Activated T-cell treated with anti-CD3 and anti-CD28 coated beads, Interleukin-2, amount 50 U/mL, for 1 hour (primary cell): Measurements from ENCODE around the gene NEK3.
"Not testable (repeated sequence)": the region's sequence is repeated elsewhere in the genome, so short reads cannot be mapped to it uniquely, and the experiment has no call there.

Source experiments
- DNase-seq: peaks from one replicate; pipeline ENCODE4 v3.0.0-alpha.2; 2020

Gene NEK3

DNA sequence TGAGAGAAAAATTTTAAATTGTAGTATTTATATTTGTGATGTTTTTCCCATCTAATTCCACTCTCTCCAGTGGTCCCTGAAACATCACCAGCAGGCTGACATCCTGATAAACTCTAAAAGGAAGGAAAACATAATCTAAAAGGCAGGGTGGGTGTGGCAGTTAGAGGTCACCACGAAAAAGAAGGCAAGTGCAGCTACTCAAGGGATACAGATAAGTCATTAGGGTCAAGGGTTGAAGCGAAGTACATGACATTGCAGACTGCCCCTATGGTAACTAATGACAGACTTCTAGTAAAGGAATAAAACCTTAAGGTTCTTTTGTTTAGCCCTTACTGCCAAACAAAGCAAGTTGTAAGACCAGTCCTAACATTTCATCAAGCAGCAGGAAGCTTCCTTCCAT, 6.0 kb upstream of the NEK3 start:
- DNase-seq, result no peak

DNA sequence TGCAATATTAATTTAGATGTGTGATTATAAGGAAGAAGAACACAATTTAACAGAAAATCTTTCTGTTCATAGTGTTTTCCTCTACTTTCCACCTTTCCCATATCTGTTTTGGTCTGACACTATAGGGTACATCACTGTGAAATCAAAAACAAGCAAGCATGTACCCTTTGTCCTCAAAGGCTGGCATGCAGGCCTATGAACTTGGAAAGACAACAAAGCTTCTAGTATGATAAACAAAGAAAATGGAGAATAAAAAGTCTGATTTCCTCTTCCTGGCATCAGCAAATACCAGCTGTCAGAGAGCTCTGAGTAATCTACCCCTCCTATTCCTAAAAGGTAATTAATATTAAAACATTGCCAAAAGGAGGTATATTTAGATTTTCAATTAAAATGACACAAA, 5.6 kb upstream of the NEK3 start:
- DNase-seq, result no peak

DNA sequence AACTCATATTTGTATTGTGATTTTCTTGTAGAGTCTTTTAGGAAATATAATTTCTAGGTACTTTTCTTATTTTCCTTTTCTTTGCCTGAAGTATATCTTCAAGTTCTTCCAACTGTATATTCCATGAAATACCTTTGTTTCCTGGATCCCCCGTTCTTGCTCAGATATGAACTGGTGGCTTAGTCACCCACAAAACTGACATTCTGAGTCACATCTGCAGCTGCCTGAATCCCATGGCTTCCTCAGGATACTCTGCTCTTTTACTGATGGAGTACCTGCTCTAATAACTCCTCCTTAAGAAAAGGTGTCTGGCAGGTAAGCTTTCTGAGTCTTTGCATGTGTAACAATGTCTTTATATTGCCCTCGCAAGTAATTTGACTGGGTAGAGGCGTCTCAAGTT, 4.5 kb upstream of the NEK3 start:
- DNase-seq, result not testable (repeated sequence)

DNA sequence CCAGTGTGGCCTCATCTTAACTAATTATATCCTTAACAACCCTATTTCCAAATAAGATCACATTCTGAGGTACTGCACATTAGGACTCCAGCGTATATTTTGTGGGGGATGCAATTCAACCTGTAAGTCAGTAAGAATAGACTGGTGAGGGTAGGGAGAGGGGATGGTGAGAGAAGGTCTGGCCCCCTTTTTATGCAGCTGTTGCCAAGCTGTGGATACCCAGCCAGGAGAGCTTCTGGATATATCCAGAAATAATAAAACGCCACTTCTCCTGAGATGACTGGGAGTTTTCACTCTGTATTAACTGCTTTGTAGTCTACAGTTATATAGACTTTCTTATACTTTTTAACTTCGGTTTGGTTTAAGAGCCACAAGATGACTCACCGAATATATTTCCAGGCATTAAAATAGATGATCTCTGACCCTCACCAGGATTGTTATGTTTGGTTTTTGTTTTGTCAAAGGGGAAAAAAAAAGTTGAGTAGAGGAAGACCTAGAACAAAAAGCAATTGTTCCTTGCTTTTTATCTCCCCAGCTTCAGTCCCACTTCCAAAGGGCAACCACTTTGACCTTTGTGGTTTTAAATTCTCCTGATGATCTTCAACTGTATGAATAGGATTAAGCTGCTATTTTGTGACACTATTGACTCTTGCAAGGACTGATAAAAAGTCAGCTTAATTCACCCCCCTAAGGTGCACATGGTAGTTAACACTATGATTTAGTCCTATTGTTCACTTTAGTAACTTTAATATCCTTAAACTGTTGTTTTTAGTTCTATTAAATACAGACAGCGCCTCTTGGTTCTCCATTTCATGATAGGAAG, 3.1 kb upstream of the NEK3 start:
- DNase-seq, result no peak

DNA sequence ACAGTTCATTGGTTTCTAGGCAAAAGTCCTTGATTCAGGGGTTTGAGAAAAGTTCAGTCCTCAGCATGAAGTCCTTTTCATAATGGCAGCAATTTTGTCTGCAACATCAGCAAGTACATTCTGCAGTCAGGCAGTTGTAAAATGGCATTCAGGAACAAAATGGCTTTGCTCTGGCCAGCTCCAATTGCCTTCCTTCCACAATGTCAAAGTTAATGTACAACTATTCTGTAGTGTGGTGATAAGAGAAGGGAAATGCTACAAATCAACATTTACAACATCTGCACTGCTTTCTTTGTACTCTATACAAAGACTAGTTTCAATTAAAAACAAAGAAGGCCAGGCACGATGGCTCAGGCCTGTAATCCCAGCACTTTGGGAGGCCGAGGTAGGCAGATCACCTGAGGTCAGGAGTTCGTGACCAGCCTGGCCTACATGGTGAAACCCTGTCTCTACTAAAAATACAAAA, 1.8 kb upstream of the NEK3 start:
- DNase-seq, result no peak

DNA sequence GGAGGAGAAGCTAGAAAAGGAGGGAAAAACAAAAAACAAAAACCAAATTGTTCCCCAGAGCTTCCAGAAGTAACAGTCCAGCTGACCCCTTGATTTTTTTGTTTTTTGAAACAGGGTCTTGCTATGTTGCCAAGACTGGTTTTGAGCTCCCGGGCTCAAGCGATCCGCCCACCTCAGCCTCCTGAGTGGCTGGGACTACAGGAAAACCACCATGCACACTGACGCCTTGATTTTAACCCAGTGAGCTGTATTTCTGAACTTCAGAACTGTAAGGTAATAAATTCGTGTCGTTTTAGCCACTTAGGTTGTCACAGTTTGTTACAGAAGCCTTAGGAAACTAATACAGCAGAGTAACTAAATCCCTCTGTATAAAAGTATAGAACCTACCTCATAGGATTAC, 1.1 kb upstream of the NEK3 start:
- no peak for DNase-seq

DNA sequence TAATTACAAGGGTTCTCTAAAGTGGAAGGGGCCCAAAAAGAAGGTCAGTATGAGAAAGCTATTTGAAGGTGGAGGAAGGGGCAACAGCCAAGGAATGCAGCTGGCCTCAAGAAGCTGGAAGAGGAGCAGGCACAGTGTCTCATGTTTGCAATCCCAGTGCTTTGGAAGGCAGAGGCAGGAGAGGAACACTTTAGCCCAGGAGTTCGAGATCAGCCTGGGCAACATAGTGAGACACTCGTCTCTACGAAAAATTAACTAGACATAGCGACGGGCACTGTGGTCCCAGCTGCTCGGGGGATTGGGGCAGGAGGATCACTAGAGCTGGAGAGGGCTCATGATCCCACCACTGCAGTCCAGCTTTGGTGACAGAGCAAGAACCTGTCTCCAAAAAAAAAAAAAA, 656 bp upstream of the NEK3 start:
- DNase-seq, result no peak

DNA sequence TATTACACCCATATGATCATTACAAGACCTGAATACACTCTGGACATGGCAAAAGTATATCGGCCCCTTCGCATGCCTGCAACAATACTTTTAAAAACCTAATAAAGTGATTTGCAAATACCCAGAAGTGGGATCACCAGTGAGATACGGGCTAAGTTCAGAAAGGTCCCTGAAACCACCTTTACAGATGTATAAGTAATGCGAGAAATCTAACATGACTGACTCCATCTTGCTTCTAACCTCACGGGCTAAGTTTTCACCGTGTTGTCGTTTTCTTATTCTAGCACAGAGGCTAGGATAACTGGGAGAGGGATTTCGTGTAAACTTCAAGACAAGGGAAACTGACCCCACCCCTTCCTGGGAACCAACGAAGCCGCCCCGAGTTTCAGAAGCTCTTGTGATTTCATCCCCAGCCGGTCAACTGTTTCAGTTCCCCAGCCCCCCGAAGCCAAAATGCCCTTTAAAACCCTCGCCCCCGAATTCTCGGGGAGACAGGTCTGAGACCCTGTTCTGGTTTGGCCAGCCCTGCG, 703 bp downstream of the NEK3 start:
- no peak for DNase-seq

DNA sequence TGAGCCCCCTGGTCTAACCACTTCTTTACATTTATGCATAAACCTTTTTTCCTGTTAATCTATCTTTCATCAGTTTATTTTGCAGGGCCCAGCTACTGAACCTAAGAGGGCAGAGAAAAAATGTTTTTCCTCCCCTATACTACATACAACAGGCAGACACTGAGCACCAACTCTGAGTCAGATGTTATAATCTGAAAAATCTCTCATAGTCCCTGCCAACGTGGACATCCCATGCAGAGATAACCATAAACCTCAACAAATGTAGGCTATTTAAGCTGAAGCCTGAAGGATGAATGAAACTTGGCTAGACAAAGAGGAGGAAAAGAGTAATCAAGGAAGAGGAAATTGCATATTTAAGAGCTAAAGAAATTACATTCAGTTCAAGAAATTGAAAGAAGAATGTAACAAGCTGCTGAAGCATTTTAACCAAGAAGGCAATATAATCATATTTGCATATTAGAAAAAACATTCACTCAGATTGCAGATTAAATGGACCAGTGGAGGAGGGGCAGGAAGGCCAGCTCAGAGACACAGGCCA, 2.6 kb downstream of the NEK3 start:
- DNase-seq, result no peak

DNA sequence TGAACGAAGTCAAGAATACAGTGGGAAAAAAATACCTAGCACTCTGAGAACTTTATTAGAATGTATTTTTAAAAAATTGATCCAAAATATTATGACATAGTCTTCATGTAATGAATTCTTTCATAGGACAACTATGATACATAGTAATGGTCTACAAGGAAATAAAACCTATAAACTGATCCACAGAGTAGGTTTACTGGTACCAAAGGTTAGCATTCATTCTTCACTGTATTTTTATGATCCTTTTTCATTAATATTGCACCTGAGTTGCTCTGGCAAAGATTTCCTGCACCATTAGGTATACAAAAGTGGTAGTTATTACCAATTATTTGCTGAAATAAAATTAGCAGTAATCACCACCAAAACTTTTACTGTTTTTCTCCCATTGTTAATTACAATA, 4.2 kb downstream of the NEK3 start:
- no peak for DNase-seq

DNA sequence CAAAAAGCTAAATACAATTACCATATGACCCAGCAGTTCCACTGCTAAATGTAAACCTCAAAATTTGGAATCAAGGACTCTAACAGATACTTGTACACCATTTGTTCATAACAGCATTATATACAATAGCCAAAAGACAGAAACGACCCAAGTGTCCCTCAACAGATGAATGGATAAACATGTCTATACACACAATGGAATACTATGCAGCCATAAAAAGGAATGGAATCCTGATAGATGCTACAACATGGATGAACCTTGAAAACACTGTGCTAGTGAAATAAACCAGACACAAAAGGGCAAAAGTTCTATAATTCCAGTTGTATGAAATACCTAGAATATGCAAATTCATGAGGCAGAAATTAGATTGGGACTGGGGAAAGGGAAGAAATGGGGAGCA, 12.2 kb downstream of the NEK3 start:
- no peak for DNase-seq

DNA sequence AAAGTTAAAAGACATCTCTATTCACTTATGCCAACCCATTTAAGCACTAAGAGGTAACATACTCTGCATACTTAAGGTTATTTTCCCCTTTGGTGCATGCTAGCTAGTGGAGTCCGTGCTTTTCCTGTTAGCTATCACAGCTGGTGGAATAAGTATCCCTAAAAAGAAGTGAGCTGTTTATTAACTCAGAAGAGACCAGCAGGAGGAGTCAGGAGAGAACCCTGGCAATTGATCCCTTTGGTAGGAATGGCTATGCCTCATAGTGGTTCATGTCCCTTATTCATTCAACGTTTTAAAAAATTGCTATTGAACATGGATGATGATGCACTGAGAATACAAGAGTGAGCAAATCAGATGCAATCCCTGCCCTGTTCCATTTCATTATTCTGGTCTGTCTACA, 18.1 kb downstream of the NEK3 start:
- no peak for DNase-seq

DNA sequence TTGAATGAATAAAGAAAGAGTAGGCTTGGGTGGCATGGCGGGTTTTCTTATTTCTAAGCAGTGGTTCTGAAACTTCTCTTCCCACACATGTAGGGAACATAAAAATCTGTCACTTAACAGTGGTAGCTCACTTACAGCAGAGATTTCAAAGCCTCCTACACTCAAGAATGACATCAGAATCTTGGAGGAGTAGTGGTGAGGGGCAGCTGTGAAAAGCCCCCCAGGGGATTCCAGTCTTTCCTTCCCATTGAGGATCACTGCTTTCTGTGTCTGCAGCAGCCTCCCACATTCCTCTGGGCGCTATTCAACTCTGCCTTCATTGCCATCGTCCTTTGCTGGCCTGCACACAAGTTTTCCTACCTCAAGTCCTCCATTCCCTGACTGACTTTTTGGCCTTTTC, 21.9 kb downstream of the NEK3 start:
- DNase-seq, result no peak

DNA sequence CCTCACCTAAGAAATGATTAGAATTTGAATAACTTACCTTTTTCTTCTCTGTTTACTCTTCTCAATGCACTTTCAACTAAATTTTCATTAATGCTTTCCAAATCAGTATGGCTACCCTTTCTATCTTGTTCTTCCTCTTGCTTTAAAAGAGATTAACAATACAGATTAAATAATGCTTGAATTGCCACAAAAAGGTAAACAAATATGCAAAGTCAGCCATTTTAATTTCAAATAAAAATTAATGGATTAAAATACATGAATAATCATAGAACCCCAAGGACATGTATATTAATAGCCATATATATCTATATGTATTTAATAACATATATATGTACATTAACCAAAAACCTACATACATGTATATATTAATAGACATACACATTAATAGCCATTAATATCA, 22.6 kb downstream of the NEK3 start:
- DNase-seq, result no peak

DNA sequence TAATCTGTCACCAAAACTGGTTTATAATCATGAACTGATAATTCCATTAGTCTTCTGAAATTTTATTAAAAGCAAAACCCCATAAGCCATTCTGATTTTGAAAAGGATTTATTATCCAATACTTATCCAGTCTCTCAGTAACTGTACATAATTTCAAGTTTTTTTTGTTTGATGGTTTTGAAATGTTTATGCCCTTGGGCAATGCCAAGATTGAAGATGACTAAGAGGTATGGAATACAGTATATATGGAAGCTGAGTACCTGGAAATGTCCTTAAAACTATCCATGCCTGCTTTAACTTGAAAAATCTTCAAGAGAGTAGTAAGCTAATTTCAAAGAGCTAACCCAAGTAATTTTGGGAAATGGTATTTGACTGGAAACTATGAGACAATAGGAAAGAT, 28.8 kb downstream of the NEK3 start:
- no peak for DNase-seq

DNA sequence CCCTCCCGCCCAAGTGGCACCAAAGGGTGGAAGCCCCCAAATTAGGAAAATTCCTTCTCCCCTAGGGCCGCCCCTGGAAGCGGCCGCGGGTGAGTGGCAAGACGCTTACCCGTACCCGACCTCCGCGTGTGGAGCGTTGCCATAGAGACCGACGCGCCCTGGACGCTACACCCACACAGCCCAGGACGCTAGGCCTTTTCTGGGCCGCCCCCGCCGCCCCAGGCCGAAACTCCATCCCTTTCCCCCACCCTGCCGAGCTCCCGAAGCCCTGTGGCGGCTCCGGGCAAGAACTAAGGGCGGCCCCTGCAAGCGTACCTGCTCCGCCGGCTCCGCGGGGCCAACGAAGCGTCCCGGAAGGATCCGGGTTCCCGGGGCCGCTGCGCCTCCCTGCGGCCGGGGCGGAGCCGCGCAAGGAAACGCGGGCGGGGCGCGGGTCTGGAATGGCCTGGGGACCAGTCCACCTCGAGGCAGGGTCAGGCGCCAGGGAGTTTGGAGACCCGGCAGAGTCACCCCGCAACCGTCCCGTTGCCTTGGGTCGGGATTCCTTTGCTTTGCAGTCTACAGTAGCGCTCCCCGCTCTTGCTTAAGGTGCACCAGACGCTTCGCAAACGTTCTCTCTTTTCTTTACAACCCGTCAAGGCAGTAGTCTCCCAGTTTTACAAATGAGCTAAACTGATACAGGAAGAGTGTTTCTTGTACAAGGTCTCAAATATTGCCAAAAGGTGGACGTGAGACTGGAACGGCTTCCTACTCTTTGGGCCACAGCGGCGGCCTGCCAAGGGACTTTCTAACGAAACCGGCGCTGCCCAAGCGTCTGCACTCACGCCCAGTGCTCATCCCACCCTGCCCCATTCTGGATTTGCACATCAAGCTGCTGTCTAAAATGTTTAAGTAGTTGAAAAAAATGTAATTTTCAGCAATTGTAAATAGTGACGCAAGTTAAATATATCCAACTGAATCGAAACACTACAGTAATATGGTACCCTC, 30.4 kb downstream of the NEK3 start, which contains the start of gene NEK5:
Gene NEK5, minus strand, starts transcription at position 360 of the 987 bp plus-strand sequence. CDS start 1,591 bp downstream, outside the sequence.
- peak; percentile 65 for DNase-seq

DNA sequence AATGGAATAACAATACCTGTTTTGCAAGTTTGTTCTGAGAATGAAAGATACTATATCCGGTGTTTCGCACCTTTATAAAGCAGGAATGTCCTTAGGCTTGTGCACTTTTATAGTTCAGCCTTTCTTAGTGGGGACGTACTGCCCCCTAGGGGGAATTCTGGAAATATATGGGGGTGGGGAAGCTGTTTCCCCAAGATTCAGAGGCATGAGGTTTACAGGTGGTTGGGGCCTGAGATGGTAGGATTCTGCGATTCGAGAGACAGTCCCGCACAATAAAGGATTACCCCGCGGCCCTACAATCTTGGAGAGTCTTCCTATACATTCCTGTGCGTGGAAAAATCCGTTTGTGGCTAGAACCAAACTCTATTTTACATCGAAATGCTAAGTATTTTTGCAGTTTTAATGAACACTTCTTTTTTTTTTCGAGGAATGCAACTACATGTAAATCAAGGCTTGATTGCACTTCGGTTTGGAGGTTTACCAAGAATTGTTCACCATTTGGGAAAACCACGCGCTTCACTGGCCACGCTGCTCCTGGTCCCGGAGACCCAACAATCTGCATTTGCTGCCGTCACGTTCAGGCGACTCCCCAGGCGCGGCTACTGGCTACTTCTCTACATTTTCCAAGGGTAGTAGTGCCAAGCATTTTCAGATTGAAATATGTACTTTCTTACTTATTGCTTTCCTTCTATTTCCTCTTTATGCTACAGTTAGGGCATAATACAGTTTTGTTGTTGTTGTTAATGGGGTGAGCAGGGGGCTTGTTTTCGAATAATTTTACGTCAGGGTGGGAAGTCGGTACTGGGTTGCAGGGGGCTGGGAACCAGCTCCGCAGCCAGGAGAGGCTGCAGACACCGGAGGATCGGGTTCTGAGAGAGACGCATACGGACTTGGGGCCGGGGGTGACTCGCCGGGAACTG, 31.4 kb downstream of the NEK3 start:
- DNase-seq, result peak; percentile 44

DNA sequence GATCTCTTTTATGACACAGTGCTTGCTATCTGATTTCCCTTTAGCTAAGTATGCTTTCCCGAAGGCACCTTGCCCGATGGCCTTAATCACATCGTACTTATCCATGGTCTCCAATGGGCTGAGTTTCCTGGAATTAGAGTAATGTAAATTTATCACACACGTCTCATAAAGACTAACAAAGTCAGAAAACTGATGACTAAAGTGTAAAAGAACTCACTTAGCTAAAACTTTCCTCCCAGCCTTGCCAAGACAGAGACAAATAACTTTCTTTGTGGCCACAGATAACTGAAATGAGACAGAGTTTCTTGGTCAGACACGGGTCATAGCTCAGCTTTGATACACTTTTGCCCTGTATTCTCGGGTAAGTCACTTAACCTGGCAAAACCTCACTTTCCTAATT, 32.0 kb downstream of the NEK3 start:
- DNase-seq, result no peak

DNA sequence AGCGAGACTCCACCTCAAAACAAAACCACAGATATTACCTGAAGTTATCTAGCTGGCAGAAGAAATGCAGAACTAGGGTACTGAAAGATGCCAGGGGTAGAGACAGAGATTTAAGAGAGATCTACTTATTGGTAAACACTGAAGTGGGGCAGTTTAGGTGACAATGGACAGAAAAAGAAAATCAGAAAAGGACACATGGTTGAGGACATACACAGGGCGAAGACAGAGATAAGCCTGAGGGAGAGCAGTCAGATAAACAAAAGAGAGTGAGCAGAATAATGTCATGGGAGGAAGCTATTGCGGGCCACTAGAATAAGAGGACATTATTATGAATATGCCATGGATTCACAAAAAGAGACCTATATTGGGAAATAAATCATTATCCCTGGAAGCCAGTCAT, 33.9 kb downstream of the NEK3 start:
- DNase-seq, result no peak

DNA sequence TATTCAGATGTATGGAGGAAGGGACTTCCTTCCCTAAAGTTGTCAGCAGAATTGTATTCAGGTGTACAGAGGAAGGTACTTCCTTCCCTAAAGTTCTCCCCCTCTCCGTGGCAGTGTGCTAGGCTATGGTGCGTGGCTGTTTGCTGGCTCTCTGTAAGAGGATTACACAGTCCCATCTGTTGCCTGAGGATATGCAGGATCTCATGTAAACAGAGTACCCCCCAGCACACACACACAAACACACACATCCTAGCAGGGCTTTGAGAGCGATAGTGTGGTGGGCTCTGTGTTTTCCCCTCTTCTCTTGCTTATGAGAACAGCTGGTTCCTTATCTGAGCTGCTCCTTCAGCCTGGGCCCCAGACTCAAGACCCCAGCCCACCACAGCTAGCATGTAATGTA, 40.8 kb downstream of the NEK3 start:
- no peak for DNase-seq

DNA sequence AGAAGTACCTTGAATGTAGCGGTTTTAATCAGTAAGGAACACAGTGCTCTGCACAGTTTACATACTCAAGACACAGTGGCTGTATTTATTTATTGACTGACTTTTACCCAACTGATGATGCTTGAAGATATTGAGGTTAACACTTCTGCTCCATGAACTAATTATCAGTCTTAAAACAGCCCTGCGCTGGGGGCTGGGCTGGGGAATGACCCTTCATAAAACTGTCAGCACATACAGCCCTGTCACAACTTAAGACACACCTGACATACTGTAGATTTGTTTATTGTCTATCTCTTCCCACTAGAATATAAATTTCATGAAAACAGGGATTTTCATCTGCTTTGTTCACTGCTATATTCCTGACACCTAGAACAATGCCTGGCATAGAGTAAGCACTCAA, 41.3 kb downstream of the NEK3 start:
- no peak for DNase-seq

DNA sequence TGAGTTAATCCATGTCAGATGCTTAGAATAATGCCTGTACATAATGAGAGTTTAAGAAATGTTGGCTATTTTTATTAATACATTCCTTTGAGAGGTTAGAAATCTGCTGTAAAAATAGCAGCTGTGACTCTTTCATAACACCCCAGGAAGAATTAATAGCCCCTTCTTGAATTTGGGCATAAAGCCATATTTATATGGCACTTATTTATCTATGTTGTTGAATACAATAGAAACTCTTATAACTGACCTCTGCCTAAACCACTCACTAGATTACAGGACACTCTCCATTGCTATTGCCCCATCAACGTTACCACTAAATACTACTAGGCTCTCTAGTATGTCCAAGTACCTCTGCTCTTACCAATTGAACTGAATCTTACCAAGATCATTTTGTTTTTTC, 46.8 kb downstream of the NEK3 start:
- DNase-seq, result no peak
